ENCODE data around the gene SUGCT.
A peak's percentile ranks its signal among the peaks of the same experiment; 100 is the strongest.
"Not testable (repeated sequence)": the region's sequence is repeated elsewhere in the genome, so short reads cannot be mapped to it uniquely, and the experiment has no call there.

The SUGCT gene

GRCh38 chr7:40621592-40621998 is 486.8 kb downstream of the SUGCT start:
- H3K36me3 Mint-ChIP-seq (ENCODE audit: low read depth): no peaks in the 10 kb centered on the region
- peaks cover 39% of the 10 kb centered on the region for H3K4me1 Mint-ChIP-seq
- H3K27me3 Mint-ChIP-seq (ENCODE audit: low read depth): no peaks in the 10 kb centered on the region
- TF ChIP-seq CTCF (IDR thresholded peaks at IDR 0.05; ENCODE audit: unreplicated experiment in 3 of 3): no peak
- peak overlapping the region in 2 of 3 experiments; percentile 16 to 59 for H3K27ac Mint-ChIP-seq
- H3K9me3 Mint-ChIP-seq: no peaks in the 10 kb centered on the region
- no peak overlapping the region for H3K4me3 Mint-ChIP-seq

GRCh38 chr7:40622941-40623501 is 488.2 kb downstream of the SUGCT start:
- no peaks in the 10 kb centered on the region for H3K36me3 Mint-ChIP-seq (ENCODE audit: low read depth)
- no peak overlapping the region for H3K4me3 Mint-ChIP-seq
- peaks cover 43% of the 10 kb centered on the region for H3K4me1 Mint-ChIP-seq

GRCh38 chr7:40623863-40624262 is 489.1 kb downstream of the SUGCT start:
- Mint-ChIP-seq H3K9me3 (no peaks in the 10 kb centered on the region), H3K4me3 (no peak overlapping the region), H3K36me3 (ENCODE audit: low read depth) (no peaks in the 10 kb centered on the region), H3K4me1 (peaks cover 43% of the 10 kb centered on the region), H3K27me3 (ENCODE audit: low read depth) (no peaks in the 10 kb centered on the region), H3K27ac (peak overlapping the region; percentile 55 to 92 (median 84))
- no peak for TF ChIP-seq CTCF (IDR thresholded peaks at IDR 0.05; ENCODE audit: unreplicated experiment in 3 of 3)

More at GRCh38 chr7:40622941-40623501, 488.2 kb downstream of the SUGCT start:
- no peaks in the 10 kb centered on the region for H3K9me3 Mint-ChIP-seq
- H3K27me3 Mint-ChIP-seq (ENCODE audit: low read depth): no peaks in the 10 kb centered on the region
- TF ChIP-seq CTCF (IDR thresholded peaks at IDR 0.05; ENCODE audit: unreplicated experiment in 3 of 3): no peak
- H3K27ac Mint-ChIP-seq: peak overlapping the region; percentile 6 to 92 (median 84)

- peaks cover 47% of the 10 kb centered on the region for H3K4me1 Mint-ChIP-seq
- H3K27me3 Mint-ChIP-seq (ENCODE audit: low read depth); H3K9me3 Mint-ChIP-seq; H3K36me3 Mint-ChIP-seq (ENCODE audit: low read depth); H3K4me3 Mint-ChIP-seq; H3K27ac Mint-ChIP-seq: not testable (repeated sequence)
Measured at GRCh38 chr7:40627361-40627760, 492.6 kb downstream of the SUGCT start.

- Mint-ChIP-seq H3K4me1 (peaks cover 25% of the 10 kb centered on the region), H3K4me3 (no peak overlapping the region)
- TF ChIP-seq CTCF (IDR thresholded peaks at IDR 0.05; ENCODE audit: unreplicated experiment in 3 of 3): no peak
Measured at GRCh38 chr7:40629891-40630290, 495.1 kb downstream of the SUGCT start.

GRCh38 chr7:40634118-40634517 is 499.3 kb downstream of the SUGCT start:
- Mint-ChIP-seq H3K4me1 (peaks cover 26% of the 10 kb centered on the region), H3K27ac (no peak overlapping the region), H3K27me3 (ENCODE audit: low read depth) (peaks cover 3% of the 10 kb centered on the region), H3K4me3 (no peak overlapping the region), H3K9me3 (no peaks in the 10 kb centered on the region), H3K36me3 (ENCODE audit: low read depth) (no peaks in the 10 kb centered on the region)
- no peak for TF ChIP-seq CTCF (IDR thresholded peaks at IDR 0.05; ENCODE audit: unreplicated experiment in 3 of 3)

More at GRCh38 chr7:40629891-40630290, 495.1 kb downstream of the SUGCT start:
- Mint-ChIP-seq H3K36me3 (ENCODE audit: low read depth) (no peaks in the 10 kb centered on the region), H3K9me3 (no peaks in the 10 kb centered on the region), H3K27ac (no peak overlapping the region), H3K27me3 (ENCODE audit: low read depth) (no peaks in the 10 kb centered on the region)
